Measurements from ENCODE around the gene WDR18.
"Not testable (repeated sequence)": the region's sequence is repeated elsewhere in the genome, so short reads cannot be mapped to it uniquely, and the experiment has no call there.

WDR18 gene

GRCh38 chr19:948842-949496, 35.2 kb upstream of the WDR18 start:
- no peak for DNase-seq (ENCODE audit: low read depth in 1 of 2, low spot score in 1 of 2)

- no peak for DNase-seq (ENCODE audit: low read depth in 1 of 2, low spot score in 1 of 2)
Observed at GRCh38 chr19:950352-951066, 33.6 kb upstream of the WDR18 start.

GRCh38 chr19:952049-952679, 32.0 kb upstream of the WDR18 start:
- no peak for DNase-seq (ENCODE audit: low read depth in 1 of 2, low spot score in 1 of 2)

GRCh38 chr19:952680-953444, 31.3 kb upstream of the WDR18 start:
- DNase-seq (ENCODE audit: low read depth in 1 of 2, low spot score in 1 of 2): no peak

GRCh38 chr19:953445-954271, 30.5 kb upstream of the WDR18 start:
- DNase-seq (ENCODE audit: low read depth in 1 of 2, low spot score in 1 of 2): no peak

GRCh38 chr19:954272-954671, 29.9 kb upstream of the WDR18 start:
- no peak for DNase-seq (ENCODE audit: low read depth in 1 of 2, low spot score in 1 of 2)

- no peak for DNase-seq (ENCODE audit: low read depth in 1 of 2, low spot score in 1 of 2)
Observed at GRCh38 chr19:954672-955494, 29.3 kb upstream of the WDR18 start.

GRCh38 chr19:955803-956765, 28.1 kb upstream of the WDR18 start:
- DNase-seq (ENCODE audit: low read depth in 1 of 2, low spot score in 1 of 2): no peak

- no peak for DNase-seq (ENCODE audit: low read depth in 1 of 2, low spot score in 1 of 2)
Observed at GRCh38 chr19:956766-957440, 27.2 kb upstream of the WDR18 start.

GRCh38 chr19:957578-957977, 26.6 kb upstream of the WDR18 start:
- not testable (repeated sequence) for DNase-seq (ENCODE audit: low read depth in 1 of 2, low spot score in 1 of 2)

- peak in 1 of 2 donors; percentile 22 for DNase-seq (ENCODE audit: low read depth in 1 of 2, low spot score in 1 of 2)
Observed at GRCh38 chr19:958967-959855, 24.9 kb upstream of the WDR18 start.

- no peak for DNase-seq (ENCODE audit: low read depth in 1 of 2, low spot score in 1 of 2)
Observed at GRCh38 chr19:960020-960419, 24.1 kb upstream of the WDR18 start.

- DNase-seq (ENCODE audit: low read depth in 1 of 2, low spot score in 1 of 2): no peak
Observed at GRCh38 chr19:960601-960938, 23.6 kb upstream of the WDR18 start.

GRCh38 chr19:961866-962620, 22.1 kb upstream of the WDR18 start:
- no peak for DNase-seq (ENCODE audit: low read depth in 1 of 2, low spot score in 1 of 2)

- DNase-seq (ENCODE audit: low read depth in 1 of 2, low spot score in 1 of 2): no peak
Observed at GRCh38 chr19:962683-963400, 21.3 kb upstream of the WDR18 start.

- DNase-seq (ENCODE audit: low read depth in 1 of 2, low spot score in 1 of 2): no peak
Observed at GRCh38 chr19:963486-963951, 20.6 kb upstream of the WDR18 start.

Data from activated T-helper 1 cell treated with anti-CD3 and anti-CD28 coated beads, Interleukin-2, amount 50 U/mL, for 16 hours (primary cell).